GM19043 (cell line): ENCODE measurements around the gene TC2N.
"Not testable (repeated sequence)": the region's sequence is repeated elsewhere in the genome, so short reads cannot be mapped to it uniquely, and the experiment has no call there.

Source experiments
- ATAC-seq: cut with Tn5 transposase; IDR thresholded peaks from one replicate; pipeline ENCODE4 v1.9.1; 2021; ENCODE audit warnings: low read depth; ENCODE audit not compliant: unreplicated experiment

Gene TC2N

GRCh38 chr14:91774140-91775096 is 92.9 kb downstream of the TC2N start:
- ATAC-seq: no peak

GRCh38 chr14:91770185-91770584 is 97.2 kb downstream of the TC2N start:
- ATAC-seq: no peak

- no peak for ATAC-seq
These were observed 111.6 kb downstream of the TC2N start for GRCh38 chr14:91755570-91756295.

GRCh38 chr14:91754819-91755218 is 112.5 kb downstream of the TC2N start:
- ATAC-seq: no peak

GRCh38 chr14:91754185-91754584 is 113.2 kb downstream of the TC2N start:
- ATAC-seq: no peak

- ATAC-seq: no peak
These were observed 113.7 kb downstream of the TC2N start for GRCh38 chr14:91753501-91754128.

GRCh38 chr14:91752961-91753360 is 114.4 kb downstream of the TC2N start:
- no peak for ATAC-seq

- ATAC-seq: no peak
These were observed 115.6 kb downstream of the TC2N start for GRCh38 chr14:91751719-91752118.

- ATAC-seq: no peak
These were observed 116.6 kb downstream of the TC2N start for GRCh38 chr14:91750634-91751198.

- ATAC-seq: no peak
These were observed 117.5 kb downstream of the TC2N start for GRCh38 chr14:91749868-91750267.

GRCh38 chr14:91748049-91748448 is 119.3 kb downstream of the TC2N start:
- no peak for ATAC-seq

- ATAC-seq: no peak
These were observed 122.0 kb downstream of the TC2N start for GRCh38 chr14:91745344-91745743.

GRCh38 chr14:91744068-91744480 is 123.3 kb downstream of the TC2N start:
- no peak for ATAC-seq

- ATAC-seq: no peak
These were observed 124.1 kb downstream of the TC2N start for GRCh38 chr14:91743305-91743653.

- no peak for ATAC-seq
These were observed 124.6 kb downstream of the TC2N start for GRCh38 chr14:91742621-91743304.

GRCh38 chr14:91739867-91740266 is 127.5 kb downstream of the TC2N start:
- ATAC-seq: not testable (repeated sequence)

GRCh38 chr14:91737619-91738018 is 129.7 kb downstream of the TC2N start:
- ATAC-seq: no peak

- no peak for ATAC-seq
These were observed 134.4 kb downstream of the TC2N start for GRCh38 chr14:91732859-91733477.

GRCh38 chr14:91732439-91732838 is 134.9 kb downstream of the TC2N start:
- no peak for ATAC-seq

- no peak for ATAC-seq
These were observed 135.3 kb downstream of the TC2N start, which contains the start of gene CATSPERB for GRCh38 chr14:91731986-91732385. Gene CATSPERB, minus strand, starts transcription at chr14:91732086. Its CDS starts 2,607 bp downstream, at chr14:91729479.
